Diencephalon (tissue), 1 donor: Measurements from ENCODE around the gene IMPG2. TPM values are rescaled to one million over a fixed set of nuclear protein-coding genes. Genes with fewer than 3 reads are reported as not detected.

Source experiments
- total RNA-seq: library from RNA; depleted of rRNA; stranded (reverse); fragments of >200 nt; gene quantifications from one replicate; pipeline ENCODE4 v1.2.3, GENCODE V29; 2014

IMPG2 gene
- total RNA-seq = 6.9 TPM

DNA sequence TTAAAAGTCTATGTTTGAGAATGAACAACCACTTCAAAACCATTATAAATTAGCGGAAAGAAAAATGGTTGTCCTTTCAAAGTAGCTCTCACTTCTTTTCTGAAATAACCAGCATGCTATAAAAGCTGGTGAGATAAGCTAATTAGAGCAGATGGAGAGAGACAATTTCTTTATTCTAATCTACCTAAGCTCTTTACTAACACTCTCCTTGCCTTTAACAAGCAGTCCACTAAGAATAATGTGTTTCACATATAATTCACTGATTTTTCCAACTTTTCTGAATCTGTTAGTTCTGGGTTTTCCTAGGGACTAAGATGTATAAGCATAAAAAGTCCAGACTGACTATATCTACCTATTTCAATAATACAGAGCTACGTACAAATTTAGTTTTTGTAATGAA lies at the start of gene IMPG2:
Gene IMPG2 (minus strand): TSS at position 101 of the 400 bp plus-strand sequence. CDS start 203 bp downstream, outside the sequence.

Other genes starting within 250 kb of the IMPG2 start
- 75.0 TPM for gene SENP7, start 192.6 kb upstream of the IMPG2 start, total RNA-seq
- gene TRMT10C, start 241.3 kb upstream of the IMPG2 start, total RNA-seq = 38.1 TPM